ENCODE data around the gene MYO1H. TPM values are rescaled to one million over a fixed set of nuclear protein-coding genes. Genes with fewer than 3 reads are reported as not detected.

MYO1H gene
- total RNA-seq, 2 experiments from 2014 or later = not detected

GRCh38 chr12:109449845-109450532 lies 102.3 kb downstream of the MYO1H start:
- Mint-ChIP-seq H3K4me3 (no peak overlapping the region), H3K9me3 (ENCODE audit: low read depth) (no peaks in the 10 kb centered on the region), H3K27ac (no peak overlapping the region), H3K27me3 (no peaks in the 10 kb centered on the region), H3K36me3 (peaks cover 12% of the 10 kb centered on the region), H3K4me1 (peaks cover 6% of the 10 kb centered on the region)
- DNase-seq = no peak
- ATAC-seq = no peak
- CTCF ChIA-PET = interaction anchor here (1.4 to 2.1 kb wide), 2 partner anchors 17 to 22 kb away, joined by 6 to 11 read pairs; no protein-coding TSS in a partner anchor

- Mint-ChIP-seq H3K4me1 (peaks cover 6% of the 10 kb centered on the region), H3K9me3 (ENCODE audit: low read depth) (no peaks in the 10 kb centered on the region), H3K4me3 (no peak overlapping the region), H3K27ac (peak overlapping the region; percentile 15), H3K27me3 (no peaks in the 10 kb centered on the region), H3K36me3 (peaks cover 17% of the 10 kb centered on the region)
- DNase-seq (no peak), ATAC-seq (no peak)
- CTCF ChIA-PET = no interaction called here
These were observed 103.3 kb downstream of the MYO1H start for GRCh38 chr12:109450980-109451379.

- Mint-ChIP-seq H3K27ac (no peak overlapping the region), H3K4me3 (no peak overlapping the region), H3K36me3 (peaks cover 18% of the 10 kb centered on the region), H3K4me1 (peaks cover 6% of the 10 kb centered on the region), H3K9me3 (ENCODE audit: low read depth) (no peaks in the 10 kb centered on the region), H3K27me3 (no peaks in the 10 kb centered on the region)
- CTCF ChIA-PET = no interaction called here
- DNase-seq = no peak
- no peak for ATAC-seq
These were observed 103.7 kb downstream of the MYO1H start for GRCh38 chr12:109451400-109451799.

- Mint-ChIP-seq H3K4me1 (peaks cover 6% of the 10 kb centered on the region), H3K36me3 (peaks cover 25% of the 10 kb centered on the region), H3K27me3 (no peaks in the 10 kb centered on the region), H3K4me3 (no peak overlapping the region), H3K9me3 (ENCODE audit: low read depth) (no peaks in the 10 kb centered on the region), H3K27ac (no peak overlapping the region)
- DNase-seq (no peak), ATAC-seq (no peak)
- CTCF ChIA-PET = interaction anchor here (1.2 to 1.5 kb wide), 2 partner anchors 24 to 25 kb away, joined by 3 to 4 read pairs; no protein-coding TSS in a partner anchor
These were observed 104.8 kb downstream of the MYO1H start for GRCh38 chr12:109452489-109452888.

- DNase-seq = no peak
- Mint-ChIP-seq H3K4me3 (no peak overlapping the region), H3K9me3 (ENCODE audit: low read depth) (no peaks in the 10 kb centered on the region), H3K4me1 (peaks cover 22% of the 10 kb centered on the region), H3K27me3 (no peaks in the 10 kb centered on the region), H3K27ac (no peak overlapping the region), H3K36me3 (peaks cover 26% of the 10 kb centered on the region)
- no peak for ATAC-seq
- CTCF ChIA-PET = no interaction called here
These were observed 108.0 kb downstream of the MYO1H start for GRCh38 chr12:109455706-109456105.

- no peak for ATAC-seq
- peak overlapping the region; percentile 66 for H3K27ac Mint-ChIP-seq
- peaks cover 33% of the 10 kb centered on the region for H3K4me1 Mint-ChIP-seq
- H3K36me3 Mint-ChIP-seq = peaks cover 18% of the 10 kb centered on the region
- H3K27me3 Mint-ChIP-seq = no peaks in the 10 kb centered on the region
- CTCF ChIA-PET = interaction anchor here (1.7 kb wide), 1 partner anchor 25 kb away, joined by 7 read pairs; no protein-coding TSS in a partner anchor
- DNase-seq = no peak
- H3K9me3 Mint-ChIP-seq (ENCODE audit: low read depth) = no peaks in the 10 kb centered on the region
- H3K4me3 Mint-ChIP-seq = no peak overlapping the region
These were observed 110.4 kb downstream of the MYO1H start for GRCh38 chr12:109458086-109458485.

GRCh38 chr12:109458771-109459208 lies 111.1 kb downstream of the MYO1H start:
- Mint-ChIP-seq H3K9me3 (ENCODE audit: low read depth) (no peaks in the 10 kb centered on the region), H3K4me1 (peaks cover 40% of the 10 kb centered on the region), H3K27ac (peak overlapping the region; percentile 48), H3K36me3 (peaks cover 18% of the 10 kb centered on the region), H3K27me3 (no peaks in the 10 kb centered on the region), H3K4me3 (no peak overlapping the region)
- ATAC-seq (no peak), DNase-seq (no peak)
- CTCF ChIA-PET = interaction anchor here (1.3 kb wide), 1 partner anchor 31 kb away, joined by 3 read pairs; no protein-coding TSS in a partner anchor

- ATAC-seq (no peak), DNase-seq (no peak)
- no peaks in the 10 kb centered on the region for H3K9me3 Mint-ChIP-seq (ENCODE audit: low read depth)
- CTCF ChIA-PET = interaction anchor here (1.3 kb wide), 1 partner anchor 31 kb away, joined by 3 read pairs; no protein-coding TSS in a partner anchor
- H3K4me1 Mint-ChIP-seq = peaks cover 40% of the 10 kb centered on the region
- H3K36me3 Mint-ChIP-seq = peaks cover 17% of the 10 kb centered on the region
- H3K27ac Mint-ChIP-seq = peak overlapping the region; percentile 48
- H3K27me3 Mint-ChIP-seq = no peaks in the 10 kb centered on the region
- no peak overlapping the region for H3K4me3 Mint-ChIP-seq
These were observed 111.5 kb downstream of the MYO1H start for GRCh38 chr12:109459247-109459646.

GRCh38 chr12:109460538-109460937 lies 112.8 kb downstream of the MYO1H start:
- H3K27ac Mint-ChIP-seq = peak overlapping the region; percentile 12
- no peak overlapping the region for H3K4me3 Mint-ChIP-seq
- DNase-seq = no peak
- H3K4me1 Mint-ChIP-seq = peaks cover 40% of the 10 kb centered on the region
- H3K27me3 Mint-ChIP-seq = no peaks in the 10 kb centered on the region
- CTCF ChIA-PET = interaction anchor here (1.5 kb wide), 1 partner anchor 27 kb away, joined by 3 read pairs; no protein-coding TSS in a partner anchor
- peaks cover 13% of the 10 kb centered on the region for H3K36me3 Mint-ChIP-seq
- no peaks in the 10 kb centered on the region for H3K9me3 Mint-ChIP-seq (ENCODE audit: low read depth)
- ATAC-seq = no peak

- Mint-ChIP-seq H3K9me3 (ENCODE audit: low read depth) (no peaks in the 10 kb centered on the region), H3K27me3 (no peaks in the 10 kb centered on the region), H3K4me3 (no peak overlapping the region), H3K4me1 (peaks cover 42% of the 10 kb centered on the region), H3K27ac (peak overlapping the region; percentile 84), H3K36me3 (peaks cover 10% of the 10 kb centered on the region)
- CTCF ChIA-PET = interaction anchor here (1.5 kb wide), 1 partner anchor 28 kb away, joined by 3 read pairs; no protein-coding TSS in a partner anchor
- DNase-seq = no peak
- peak; percentile 59 for ATAC-seq
These were observed 113.5 kb downstream of the MYO1H start for GRCh38 chr12:109461049-109461845.

- no peak overlapping the region for H3K4me3 Mint-ChIP-seq
- ATAC-seq (no peak), DNase-seq (no peak)
- no peaks in the 10 kb centered on the region for H3K9me3 Mint-ChIP-seq (ENCODE audit: low read depth)
- H3K27ac Mint-ChIP-seq = peak overlapping the region; percentile 84
- H3K36me3 Mint-ChIP-seq = peaks cover 5% of the 10 kb centered on the region
- H3K4me1 Mint-ChIP-seq = peaks cover 42% of the 10 kb centered on the region
- H3K27me3 Mint-ChIP-seq = no peaks in the 10 kb centered on the region
- CTCF ChIA-PET = interaction anchor here (0.7 kb wide), 1 partner anchor 29 kb away, joined by 3 read pairs; no protein-coding TSS in a partner anchor
These were observed 114.4 kb downstream of the MYO1H start for GRCh38 chr12:109461846-109462756.

GRCh38 chr12:109462868-109463692 lies 115.4 kb downstream of the MYO1H start:
- Mint-ChIP-seq H3K4me3 (no peak overlapping the region), H3K9me3 (ENCODE audit: low read depth) (no peaks in the 10 kb centered on the region), H3K36me3 (peaks cover 2% of the 10 kb centered on the region), H3K27me3 (no peaks in the 10 kb centered on the region), H3K27ac (peak overlapping the region; percentile 57), H3K4me1 (peaks cover 40% of the 10 kb centered on the region)
- no peak for DNase-seq
- CTCF ChIA-PET = interaction anchor here (0.7 kb wide), 1 partner anchor 30 kb away, joined by 3 read pairs; no protein-coding TSS in a partner anchor
- no peak for ATAC-seq

All from activated CD8-positive, alpha-beta memory T cell treated with anti-CD3 and anti-CD28 coated beads, Interleukin-2, amount 10 ng/mL, durations not matched to agents 7 days and 5 days (primary cell).